Stimulated activated CD8-positive, alpha-beta memory T cell treated with anti-CD3 and anti-CD28 coated beads, Interleukin-12 subunit alpha, Interleukin-12 subunit beta, amount 100 ng/mL, for 4 hours (primary cell): ENCODE results near the gene RTN4R.

Experiments
- DNase-seq: peaks from one replicate; pipeline ENCODE4 v3.0.0-alpha.2; 2020; ENCODE audit warnings: low read depth

The RTN4R gene

DNA sequence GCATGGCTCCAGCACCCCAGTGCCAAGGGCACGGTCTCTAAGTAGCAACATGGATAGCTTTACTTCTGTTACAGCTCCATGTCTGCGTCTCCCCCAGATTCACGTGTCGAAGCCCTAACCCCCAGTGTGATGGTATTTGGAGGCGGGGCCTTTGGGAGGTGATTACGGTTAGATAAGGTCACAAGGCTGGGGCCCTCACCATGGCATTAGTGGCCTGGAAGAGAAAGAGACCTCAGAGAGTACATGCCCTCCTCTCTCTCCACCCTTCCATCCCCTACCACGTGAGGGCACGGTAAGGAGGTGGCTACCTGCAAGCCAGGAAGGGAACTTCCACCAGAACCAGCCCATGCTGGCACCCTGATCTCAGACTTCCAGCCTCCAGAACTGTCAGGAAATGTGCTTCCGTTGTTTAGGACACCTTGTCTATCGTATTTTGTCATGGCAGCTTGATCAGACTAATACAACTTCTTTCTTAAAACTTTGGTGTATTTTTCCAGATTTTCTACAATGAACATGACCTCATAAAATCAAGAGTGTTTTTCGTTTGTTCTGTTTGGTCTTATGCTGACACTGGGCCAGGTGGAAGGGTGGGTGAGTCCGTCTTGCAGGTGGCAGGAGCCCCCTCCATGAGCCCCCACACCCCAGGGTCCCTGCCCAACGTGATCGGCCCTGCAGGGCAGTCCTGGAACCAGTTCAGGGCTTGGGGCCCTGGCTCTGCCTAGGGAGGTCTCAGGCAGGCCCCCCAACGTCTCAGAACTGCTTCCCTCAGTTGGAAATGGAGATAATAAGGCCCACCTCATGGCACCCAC lies 10.7 kb downstream of the RTN4R start:
- DNase-seq: no peak

GRCh38 chr22:20256551-20257211 lies 11.4 kb downstream of the RTN4R start:
- DNase-seq: no peak

GRCh38 chr22:20256027-20256426 lies 12.1 kb downstream of the RTN4R start:
- DNase-seq: no peak

- no peak for DNase-seq
Observed at GRCh38 chr22:20254975-20255946, 12.9 kb downstream of the RTN4R start.

DNA sequence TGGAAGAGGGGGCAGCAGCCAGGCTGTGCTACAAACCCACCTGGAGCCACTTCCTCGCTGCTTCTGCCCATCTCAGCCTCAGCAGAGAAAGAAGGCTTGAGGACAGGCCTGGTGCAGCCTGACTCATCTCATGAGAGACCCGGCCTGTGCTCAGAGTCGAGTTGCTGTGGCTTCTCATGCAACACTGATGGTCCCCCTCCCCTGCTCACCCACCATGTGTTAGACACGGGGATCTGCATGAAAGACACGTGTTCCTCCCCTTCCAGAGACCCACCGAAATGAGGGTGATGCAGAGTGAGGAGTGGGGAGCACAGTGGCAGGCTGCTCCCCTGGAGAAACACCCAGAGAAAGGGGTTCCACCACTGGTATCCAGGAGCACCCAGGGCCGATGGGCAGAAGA lies 15.0 kb downstream of the RTN4R start:
- no peak for DNase-seq

DNA sequence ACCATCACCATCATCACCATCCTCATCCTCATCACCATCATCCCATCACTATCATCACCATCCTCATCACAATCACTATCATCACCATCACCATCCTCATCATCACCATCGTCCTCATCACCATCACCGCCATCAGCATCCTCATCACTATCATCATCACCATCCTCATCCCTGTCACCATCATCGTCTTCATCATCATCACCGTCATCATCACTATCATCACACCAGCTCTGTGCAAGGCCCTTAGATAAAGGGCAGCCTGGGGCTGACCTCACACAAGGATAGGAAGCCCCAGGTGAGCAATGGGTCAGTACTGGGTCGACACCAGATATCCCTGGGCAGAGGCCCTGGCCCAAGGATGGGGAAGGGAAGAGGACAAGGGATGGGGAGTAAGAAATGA lies 16.1 kb downstream of the RTN4R start:
- no peak for DNase-seq

DNA sequence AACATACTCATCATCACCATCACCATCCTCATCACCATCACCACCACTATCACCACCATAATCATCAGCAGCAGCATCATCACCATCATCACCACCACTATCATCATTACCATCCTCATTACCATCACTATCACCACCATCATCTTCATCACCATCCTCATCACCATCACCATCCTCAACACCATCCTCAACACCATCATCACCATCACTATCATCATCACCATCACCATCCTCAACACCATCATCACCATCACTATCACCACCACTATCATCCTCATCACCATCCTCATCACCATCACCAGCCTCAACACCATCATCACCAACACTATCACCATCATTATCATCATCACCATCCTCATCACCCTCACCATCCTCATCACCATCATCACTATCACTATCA lies 16.6 kb downstream of the RTN4R start:
- no peak for DNase-seq

DNA sequence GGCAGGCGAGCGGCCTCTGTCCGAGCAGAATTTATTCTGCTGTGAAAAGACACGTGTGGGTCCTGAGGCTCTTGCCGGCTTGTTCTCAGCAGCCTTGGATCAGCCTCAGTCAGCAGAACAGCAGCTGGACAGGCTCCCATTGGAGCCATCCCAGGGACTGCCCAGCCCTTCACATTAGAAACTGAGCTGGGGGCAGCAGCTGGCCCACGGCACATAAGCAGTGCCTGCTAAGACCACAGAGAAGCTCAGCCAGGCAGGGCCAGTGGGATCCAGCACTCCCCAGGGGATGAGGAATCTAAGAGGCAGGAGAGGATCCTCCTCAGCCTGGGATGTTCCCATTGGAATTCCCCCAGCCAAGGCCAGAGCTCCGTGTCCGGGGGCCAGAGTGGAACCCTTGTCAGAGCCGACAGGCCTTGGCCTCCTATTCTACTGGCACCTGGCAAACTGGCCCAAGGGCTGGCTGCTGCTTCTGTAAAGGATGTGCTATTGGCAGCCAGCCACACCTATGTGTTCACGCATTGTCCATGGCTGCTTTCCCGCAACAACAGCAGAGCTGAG lies 18.2 kb downstream of the RTN4R start:
- no peak for DNase-seq

- no peak for DNase-seq
Observed at GRCh38 chr22:20248461-20248978, 19.6 kb downstream of the RTN4R start.

- DNase-seq: no peak
Observed at GRCh38 chr22:20247608-20248171, 20.4 kb downstream of the RTN4R start.

DNA sequence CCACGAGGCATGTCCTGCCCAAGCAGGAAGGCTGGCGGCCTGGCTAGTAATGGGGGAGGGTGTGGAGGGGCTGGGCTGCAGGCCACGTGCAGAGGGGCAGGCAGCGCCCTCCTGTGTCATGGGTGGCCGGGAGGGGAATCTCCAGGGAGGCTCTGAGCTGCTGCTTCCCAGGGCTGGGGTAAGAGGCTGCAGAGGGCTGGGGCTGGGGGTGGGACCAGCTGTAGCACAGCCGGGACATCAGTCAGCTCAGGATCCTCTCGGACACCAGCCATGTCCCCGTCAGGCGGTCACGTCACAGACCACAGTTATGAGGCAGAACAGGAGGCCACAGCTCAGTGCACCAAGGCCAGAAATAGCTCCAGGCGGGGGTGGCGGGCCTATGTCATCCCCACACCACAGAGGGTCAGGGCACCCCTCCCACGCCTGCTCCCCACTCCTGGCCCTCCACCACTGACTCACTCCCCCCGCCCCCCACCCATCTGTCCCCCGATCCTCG lies 21.1 kb downstream of the RTN4R start:
- no peak for DNase-seq

DNA sequence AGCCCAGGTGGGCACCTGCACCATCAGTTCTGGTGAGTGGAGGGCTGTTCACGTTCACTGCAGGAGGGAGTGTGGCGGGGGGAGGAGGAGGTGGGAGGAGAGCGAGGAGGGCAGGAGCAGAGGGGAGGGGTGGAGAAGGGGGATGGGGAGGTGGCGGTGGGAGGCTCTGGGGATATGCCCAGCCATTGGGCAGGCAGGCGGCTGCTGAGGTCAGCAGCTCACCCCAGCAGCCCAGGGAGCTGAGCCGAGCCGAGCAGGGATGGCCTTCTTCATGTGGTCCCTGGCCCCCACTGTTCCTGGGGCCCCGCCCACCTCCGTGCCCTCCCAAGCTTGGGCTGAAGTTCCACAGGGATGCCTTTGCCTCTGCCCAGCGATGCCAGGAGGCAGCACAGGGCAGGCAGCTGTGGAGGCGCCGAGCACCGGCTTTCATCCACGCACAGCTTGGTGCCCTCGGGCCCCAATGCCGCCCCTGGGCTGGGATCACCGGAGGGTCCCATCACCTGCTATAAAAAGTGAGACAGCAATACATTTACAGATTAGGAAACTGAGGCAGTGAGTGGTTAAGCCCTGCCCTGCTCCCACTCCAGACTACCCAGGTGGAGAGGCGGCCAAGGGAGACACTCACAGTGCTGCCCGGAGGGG lies 21.6 kb downstream of the RTN4R start:
- no peak for DNase-seq

DNA sequence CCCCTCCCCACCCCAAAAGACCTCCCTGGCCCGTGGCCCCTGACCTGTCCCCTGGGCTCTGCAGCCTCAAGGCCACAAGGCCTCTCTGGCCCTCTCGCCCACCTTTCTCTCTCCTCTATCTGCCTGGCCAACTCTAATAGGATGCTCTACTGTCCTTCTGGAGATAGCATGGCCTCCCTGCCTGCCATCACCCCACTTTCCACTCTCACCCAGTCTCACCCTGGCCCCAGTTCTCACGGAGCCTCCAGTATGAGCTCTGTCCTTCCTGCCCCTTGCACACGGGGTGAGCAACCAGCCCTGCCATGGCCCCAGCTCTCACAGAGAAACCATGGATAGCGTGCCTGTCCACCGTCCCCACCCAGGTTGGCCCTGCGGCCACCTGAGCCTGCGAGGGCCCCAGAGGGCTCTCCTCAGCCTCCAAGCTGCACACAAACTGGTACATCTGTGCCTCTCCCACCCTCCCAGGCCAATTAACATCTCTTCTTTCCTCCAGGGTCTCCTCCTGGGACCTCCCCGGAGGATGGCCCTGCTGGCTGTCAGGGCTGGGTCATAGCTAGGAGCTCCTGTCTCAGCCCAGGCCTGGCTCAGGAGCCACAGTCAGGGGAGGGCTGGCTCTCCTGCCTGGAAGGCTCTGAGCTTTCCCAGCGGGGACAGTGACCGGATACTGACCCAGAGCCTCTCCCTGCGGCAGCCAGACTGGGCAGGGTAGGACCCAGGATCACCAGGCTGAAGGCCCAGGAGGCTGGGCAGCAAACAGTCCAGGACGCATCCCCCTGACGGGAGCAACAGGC lies 22.3 kb downstream of the RTN4R start:
- no peak for DNase-seq

DNA sequence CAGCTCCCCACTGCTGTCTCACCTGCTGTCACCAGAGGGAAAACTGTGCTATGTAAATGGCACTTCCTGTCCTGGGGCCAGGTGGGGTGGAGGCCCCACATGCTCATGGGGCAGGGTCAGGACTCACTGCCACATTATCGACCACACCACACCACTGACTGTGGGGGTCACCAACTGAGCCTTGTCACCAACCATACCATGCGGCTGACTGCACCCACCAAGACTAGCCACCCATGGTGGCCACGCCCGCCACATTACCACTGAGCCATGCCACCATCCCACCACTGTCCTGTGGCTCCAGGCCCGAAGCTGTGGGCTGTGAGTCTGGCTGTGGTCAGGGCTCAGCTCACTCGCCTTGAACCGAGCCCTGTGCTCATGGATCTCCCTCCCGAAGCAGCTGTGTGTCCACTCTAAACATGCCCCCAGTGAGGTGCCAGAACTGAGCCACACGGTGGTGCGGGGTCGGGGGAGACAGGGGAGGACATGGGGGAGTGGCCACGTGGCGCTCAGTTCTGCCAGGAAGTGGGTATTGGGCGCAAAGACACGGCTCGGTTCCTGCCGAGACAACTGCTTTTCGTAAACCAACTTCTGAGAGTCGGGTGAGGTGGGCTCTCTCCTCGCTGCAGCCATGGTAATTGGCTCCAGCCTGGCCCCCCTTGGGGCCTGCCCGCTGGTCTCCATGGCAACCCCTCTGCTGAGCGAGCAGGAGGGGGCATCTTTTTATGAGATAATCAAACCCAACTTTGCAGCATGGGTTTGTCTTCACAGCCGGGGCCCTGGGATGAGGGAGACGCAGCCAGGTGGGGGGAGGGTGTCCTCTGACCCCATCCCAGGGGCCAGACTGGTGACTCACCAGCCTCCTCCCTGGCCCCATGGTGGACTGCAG lies 23.2 kb downstream of the RTN4R start:
- DNase-seq: no peak

GRCh38 chr22:20244250-20244648 lies 23.9 kb downstream of the RTN4R start:
- DNase-seq: no peak

DNA sequence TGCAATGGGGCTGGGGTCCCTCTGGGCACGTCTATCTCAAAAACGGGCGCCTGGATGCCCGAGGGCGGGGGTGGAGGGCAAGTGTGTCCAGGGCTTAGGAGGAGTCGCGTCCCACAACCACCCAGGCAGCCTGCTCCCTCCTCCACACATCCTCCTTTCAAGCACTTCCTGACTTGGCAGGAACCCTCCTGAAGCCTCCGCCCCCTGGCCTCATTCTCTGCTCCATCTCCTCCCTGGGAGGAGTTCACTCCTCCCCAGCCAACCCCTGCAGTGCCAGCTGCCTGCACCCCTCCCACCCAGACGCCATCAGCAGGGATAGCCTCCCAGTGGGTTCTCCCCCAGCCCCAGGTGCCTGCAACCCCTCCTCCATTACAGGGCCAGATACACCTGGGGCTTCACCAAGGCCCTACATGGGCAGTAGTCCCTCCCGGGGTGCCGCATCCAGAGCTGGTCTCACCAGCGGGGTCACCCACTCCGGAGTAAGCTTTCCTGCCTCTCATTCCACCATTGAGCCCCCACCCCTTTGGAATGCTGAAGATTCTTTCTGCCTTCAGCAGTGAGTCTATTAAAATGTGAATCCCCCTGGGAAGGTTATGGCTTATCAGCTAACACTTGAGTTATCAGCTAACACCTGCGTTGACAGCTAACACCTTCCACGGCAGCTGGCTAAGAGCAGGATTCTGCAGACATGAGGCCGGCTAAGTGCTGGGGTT lies 24.4 kb downstream of the RTN4R start:
- DNase-seq: no peak

DNA sequence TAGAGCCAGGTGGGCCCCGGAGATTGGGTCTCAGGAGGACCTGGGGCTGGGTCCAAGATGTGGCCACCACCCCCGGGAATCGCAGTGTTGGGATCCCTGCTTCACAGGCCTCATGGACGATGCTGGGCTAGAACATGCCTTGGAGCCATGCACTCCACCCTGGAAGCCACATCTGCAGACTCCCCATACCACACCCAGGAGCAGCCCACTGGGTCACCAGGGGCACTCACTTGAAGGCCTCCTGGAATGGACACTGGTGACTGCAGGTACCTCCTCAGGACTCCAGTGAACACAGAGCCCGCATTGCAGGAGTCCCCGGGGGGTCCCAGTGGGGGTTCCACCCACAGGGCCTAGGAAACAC lies 25.0 kb downstream of the RTN4R start:
- DNase-seq: no peak

- no peak for DNase-seq
Observed at GRCh38 chr22:20242393-20243175, 25.5 kb downstream of the RTN4R start.
